ENCODE data around the gene NTRK2.

NTRK2 gene

DNA sequence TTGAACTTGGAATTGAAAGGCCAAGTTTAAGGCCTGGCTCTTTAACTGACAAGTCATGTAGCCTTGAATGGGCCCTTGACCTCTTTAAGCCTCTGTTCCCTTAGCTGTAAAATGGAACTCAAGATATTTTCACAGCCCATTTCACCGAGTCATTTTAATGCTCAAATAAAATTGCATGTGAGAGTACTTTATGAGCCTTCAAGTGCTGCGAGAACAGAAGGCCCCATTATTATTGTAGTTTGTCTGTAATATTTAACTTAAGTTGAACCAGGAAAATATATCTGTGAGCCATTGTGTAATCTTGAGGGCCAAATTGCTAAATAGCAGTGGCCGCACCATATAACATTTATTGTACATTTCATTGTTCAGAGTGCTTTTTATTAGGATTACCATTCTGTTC, 249.9 kb downstream of the NTRK2 start:
- H3K4me3 ChIP-seq (ENCODE audit: low read depth, low read length) = no peak overlapping the region
- H3K9ac ChIP-seq (ENCODE audit: low read depth, low read length) = no peak overlapping the region
- no peaks in the 10 kb centered on the region for H3K36me3 ChIP-seq (ENCODE audit: control insufficient read depth, insufficient read depth, low read length)
- H3K4me1 ChIP-seq (ENCODE audit: control insufficient read depth, insufficient read depth, low read length) = no peaks in the 10 kb centered on the region
- no peak overlapping the region for H3K27ac ChIP-seq (ENCODE audit: low read depth, low read length)
- no peaks in the 10 kb centered on the region for H3K9me3 ChIP-seq (ENCODE audit: control insufficient read depth, insufficient read depth, low read length)
- H3K27me3 ChIP-seq (ENCODE audit: control insufficient read depth, insufficient read depth, low read length) = no peaks in the 10 kb centered on the region

DNA sequence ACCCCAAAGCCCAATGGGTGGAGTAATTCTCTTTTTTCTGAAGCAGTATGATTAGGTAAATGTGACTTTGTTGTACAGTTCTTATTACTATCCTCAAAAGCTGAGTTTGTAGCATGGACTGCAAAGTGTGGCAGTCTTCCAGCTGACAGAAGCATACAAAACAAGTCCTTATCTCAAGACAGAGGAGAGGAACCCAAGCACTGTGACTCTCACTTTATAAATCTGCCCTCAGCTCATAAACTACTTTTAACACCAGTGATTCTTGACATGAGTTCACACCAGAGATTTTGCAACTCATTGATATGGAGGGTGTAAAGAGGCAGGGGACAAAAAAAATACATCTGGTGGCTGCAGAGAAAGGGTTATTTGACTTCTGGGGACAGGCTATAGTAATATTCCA, 251.6 kb downstream of the NTRK2 start:
- Histone ChIP-seq H3K9ac (ENCODE audit: low read depth, low read length) (no peak overlapping the region), H3K4me1 (ENCODE audit: control insufficient read depth, insufficient read depth, low read length) (no peaks in the 10 kb centered on the region), H3K9me3 (ENCODE audit: control insufficient read depth, insufficient read depth, low read length) (no peaks in the 10 kb centered on the region), H3K27me3 (ENCODE audit: control insufficient read depth, insufficient read depth, low read length) (no peaks in the 10 kb centered on the region), H3K4me3 (ENCODE audit: low read depth, low read length) (no peak overlapping the region), H3K27ac (ENCODE audit: low read depth, low read length) (no peak overlapping the region), H3K36me3 (ENCODE audit: control insufficient read depth, insufficient read depth, low read length) (no peaks in the 10 kb centered on the region)

DNA sequence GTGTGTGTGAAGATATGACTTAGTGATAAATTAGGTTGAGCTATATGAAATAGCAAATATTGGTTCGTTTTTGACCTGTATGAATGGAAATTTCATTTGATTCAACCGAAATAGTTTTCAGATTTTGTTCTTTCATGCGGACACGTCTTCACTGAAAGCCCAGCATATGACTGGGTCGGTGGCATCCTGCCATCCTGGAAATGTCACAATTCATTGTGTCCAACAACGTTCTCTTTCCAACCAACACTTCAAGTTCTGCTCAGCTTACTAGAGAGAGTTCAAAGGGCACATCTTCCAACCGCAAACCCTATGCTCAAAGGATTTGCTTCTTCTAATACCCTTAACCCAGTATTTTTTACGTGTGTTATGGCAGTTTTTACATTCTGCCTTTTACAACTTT, 252.5 kb downstream of the NTRK2 start:
- H3K4me1 ChIP-seq (ENCODE audit: control insufficient read depth, insufficient read depth, low read length) = no peaks in the 10 kb centered on the region
- no peak overlapping the region for H3K4me3 ChIP-seq (ENCODE audit: low read depth, low read length)
- no peak overlapping the region for H3K27ac ChIP-seq (ENCODE audit: low read depth, low read length)
- no peaks in the 10 kb centered on the region for H3K9me3 ChIP-seq (ENCODE audit: control insufficient read depth, insufficient read depth, low read length)
- H3K27me3 ChIP-seq (ENCODE audit: control insufficient read depth, insufficient read depth, low read length) = no peaks in the 10 kb centered on the region
- no peak overlapping the region for H3K9ac ChIP-seq (ENCODE audit: low read depth, low read length)
- no peaks in the 10 kb centered on the region for H3K36me3 ChIP-seq (ENCODE audit: control insufficient read depth, insufficient read depth, low read length)

DNA sequence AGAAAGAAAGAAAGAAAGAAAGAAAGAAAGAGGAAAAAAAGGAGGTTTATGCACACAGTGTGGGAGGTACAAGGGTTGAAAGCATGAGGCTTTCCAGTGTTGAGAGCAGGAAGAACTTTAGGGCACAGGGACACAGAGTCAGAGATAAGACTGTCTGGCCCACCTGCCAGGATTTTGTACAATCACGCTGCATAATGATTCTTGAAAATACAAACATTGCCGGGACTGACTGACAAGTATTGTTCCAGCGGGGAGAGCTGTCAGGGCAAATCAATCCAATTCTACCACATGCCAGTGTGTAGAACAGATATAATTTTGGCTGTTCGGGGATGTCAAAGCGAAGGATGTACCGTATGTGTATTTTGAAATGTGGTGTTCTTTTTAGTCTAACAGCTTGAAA, 254.7 kb downstream of the NTRK2 start:
- H3K9me3 ChIP-seq (ENCODE audit: control insufficient read depth, insufficient read depth, low read length) = no peaks in the 10 kb centered on the region

DNA sequence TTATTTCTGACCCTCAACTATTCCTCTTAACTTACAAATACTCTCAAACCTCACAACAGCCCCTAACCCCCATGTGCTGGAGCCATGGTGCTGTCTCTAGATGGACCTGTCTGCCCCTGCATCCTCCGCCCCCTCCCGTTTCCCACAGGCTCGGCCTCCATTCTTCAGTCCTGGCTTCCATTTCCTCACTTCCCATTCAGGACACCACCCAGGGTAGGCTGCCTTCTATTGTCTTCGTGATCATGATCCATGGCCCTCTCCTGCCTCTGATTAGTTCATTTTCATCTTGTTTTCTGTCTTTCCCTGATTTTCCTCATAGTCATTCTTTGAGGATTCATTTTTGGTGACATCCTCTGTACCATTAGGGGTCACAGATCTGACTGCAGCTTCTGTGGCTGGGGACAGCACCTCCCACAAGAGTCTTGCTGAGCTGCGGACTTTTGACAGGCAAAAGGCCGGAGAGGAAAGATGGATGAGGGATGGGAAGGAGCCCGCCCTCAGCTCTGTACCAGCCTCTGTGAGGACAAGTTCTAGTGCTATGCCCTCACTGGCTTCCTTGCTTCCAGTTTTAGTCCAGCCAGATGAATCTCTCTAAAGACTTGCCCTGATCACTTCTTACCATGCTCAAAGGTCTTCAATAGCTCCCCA, 255.8 kb downstream of the NTRK2 start:
- H3K9ac ChIP-seq (ENCODE audit: low read depth, low read length) = no peak overlapping the region
- no peaks in the 10 kb centered on the region for H3K36me3 ChIP-seq (ENCODE audit: control insufficient read depth, insufficient read depth, low read length)
- no peaks in the 10 kb centered on the region for H3K9me3 ChIP-seq (ENCODE audit: control insufficient read depth, insufficient read depth, low read length)
- no peak overlapping the region for H3K27ac ChIP-seq (ENCODE audit: low read depth, low read length)
- H3K27me3 ChIP-seq (ENCODE audit: control insufficient read depth, insufficient read depth, low read length) = no peaks in the 10 kb centered on the region
- H3K4me1 ChIP-seq (ENCODE audit: control insufficient read depth, insufficient read depth, low read length) = no peaks in the 10 kb centered on the region
- no peak overlapping the region for H3K4me3 ChIP-seq (ENCODE audit: low read depth, low read length)

More for the DNA sequence above, 254.7 kb downstream of the NTRK2 start:
- H3K27me3 ChIP-seq (ENCODE audit: control insufficient read depth, insufficient read depth, low read length) = no peaks in the 10 kb centered on the region
- no peak overlapping the region for H3K4me3 ChIP-seq (ENCODE audit: low read depth, low read length)
- H3K27ac ChIP-seq (ENCODE audit: low read depth, low read length) = no peak overlapping the region
- no peaks in the 10 kb centered on the region for H3K4me1 ChIP-seq (ENCODE audit: control insufficient read depth, insufficient read depth, low read length)
- H3K36me3 ChIP-seq (ENCODE audit: control insufficient read depth, insufficient read depth, low read length) = no peaks in the 10 kb centered on the region
- no peak overlapping the region for H3K9ac ChIP-seq (ENCODE audit: low read depth, low read length)

DNA sequence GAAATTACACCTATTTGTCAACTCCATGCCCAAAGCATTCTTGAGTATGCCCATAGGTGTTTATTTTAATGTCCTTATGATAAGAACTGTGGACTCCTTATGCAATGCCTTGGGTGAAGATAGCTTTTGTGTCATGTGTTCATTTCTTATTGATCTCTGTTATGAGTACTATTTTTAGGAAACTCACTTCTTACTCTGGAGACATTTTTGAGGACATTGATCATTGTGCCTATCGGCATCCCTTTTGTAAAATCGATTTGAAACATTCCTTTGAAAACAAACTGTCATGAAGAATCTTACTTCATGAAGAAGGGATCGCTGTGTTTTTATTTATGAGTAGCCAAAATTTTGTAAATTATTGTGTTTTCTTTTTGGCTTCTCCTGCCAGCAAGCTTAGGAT, 257.3 kb downstream of the NTRK2 start:
- H3K4me1 ChIP-seq (ENCODE audit: control insufficient read depth, insufficient read depth, low read length) = no peaks in the 10 kb centered on the region
- no peak overlapping the region for H3K9ac ChIP-seq (ENCODE audit: low read depth, low read length)
- no peak overlapping the region for H3K4me3 ChIP-seq (ENCODE audit: low read depth, low read length)
- no peaks in the 10 kb centered on the region for H3K9me3 ChIP-seq (ENCODE audit: control insufficient read depth, insufficient read depth, low read length)
- H3K27ac ChIP-seq (ENCODE audit: low read depth, low read length) = no peak overlapping the region
- H3K27me3 ChIP-seq (ENCODE audit: control insufficient read depth, insufficient read depth, low read length) = no peaks in the 10 kb centered on the region
- no peaks in the 10 kb centered on the region for H3K36me3 ChIP-seq (ENCODE audit: control insufficient read depth, insufficient read depth, low read length)

DNA sequence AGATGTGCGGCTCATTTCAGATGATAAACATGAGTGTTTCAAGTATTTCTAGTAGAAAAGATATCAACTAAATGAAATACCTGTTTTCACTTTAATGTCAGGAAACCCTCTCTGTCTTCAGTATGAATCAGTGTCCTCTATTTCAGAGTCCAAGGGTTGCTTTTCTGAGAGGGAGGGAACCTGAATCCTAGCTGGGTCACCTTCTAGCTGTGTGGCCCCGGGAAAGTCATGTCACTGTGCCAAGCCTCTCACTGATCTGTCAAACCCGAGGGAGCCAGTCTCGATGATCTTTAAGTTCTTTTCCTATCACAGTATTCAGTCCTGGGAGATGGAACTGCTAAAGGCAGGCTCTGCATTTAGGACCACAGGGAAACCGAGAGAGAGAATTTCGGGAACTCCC, 258.9 kb downstream of the NTRK2 start:
- Histone ChIP-seq H3K9me3 (ENCODE audit: control insufficient read depth, insufficient read depth, low read length) (no peaks in the 10 kb centered on the region), H3K27me3 (ENCODE audit: control insufficient read depth, insufficient read depth, low read length) (no peaks in the 10 kb centered on the region)

DNA sequence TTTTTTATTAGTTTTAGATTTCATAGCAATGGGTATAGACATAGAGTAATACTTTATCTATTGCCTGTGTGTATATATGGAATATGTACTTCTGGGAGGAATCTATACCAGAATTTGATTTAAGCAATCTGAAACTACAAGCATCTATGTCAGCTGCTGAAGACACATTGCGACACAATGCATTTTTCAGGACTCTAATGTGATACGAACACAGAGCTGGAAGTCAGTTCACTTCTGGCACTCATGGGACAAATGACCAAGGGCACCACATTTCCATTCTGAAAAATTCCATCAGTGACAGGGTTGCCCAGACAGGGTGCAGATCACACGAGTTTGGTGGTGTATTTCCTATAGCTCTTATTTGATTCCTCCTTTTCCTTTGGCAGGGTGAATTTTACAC, 259.5 kb downstream of the NTRK2 start:
- Histone ChIP-seq H3K9ac (ENCODE audit: low read depth, low read length) (no peak overlapping the region), H3K27me3 (ENCODE audit: control insufficient read depth, insufficient read depth, low read length) (no peaks in the 10 kb centered on the region), H3K27ac (ENCODE audit: low read depth, low read length) (no peak overlapping the region), H3K4me1 (ENCODE audit: control insufficient read depth, insufficient read depth, low read length) (peaks cover 6% of the 10 kb centered on the region), H3K36me3 (ENCODE audit: control insufficient read depth, insufficient read depth, low read length) (no peaks in the 10 kb centered on the region), H3K4me3 (ENCODE audit: low read depth, low read length) (no peak overlapping the region), H3K9me3 (ENCODE audit: control insufficient read depth, insufficient read depth, low read length) (no peaks in the 10 kb centered on the region)

More for the DNA sequence above, 258.9 kb downstream of the NTRK2 start:
- no peak overlapping the region for H3K27ac ChIP-seq (ENCODE audit: low read depth, low read length)
- H3K4me1 ChIP-seq (ENCODE audit: control insufficient read depth, insufficient read depth, low read length) = peaks cover 4% of the 10 kb centered on the region
- H3K36me3 ChIP-seq (ENCODE audit: control insufficient read depth, insufficient read depth, low read length) = no peaks in the 10 kb centered on the region
- no peak overlapping the region for H3K4me3 ChIP-seq (ENCODE audit: low read depth, low read length)
- no peak overlapping the region for H3K9ac ChIP-seq (ENCODE audit: low read depth, low read length)

DNA sequence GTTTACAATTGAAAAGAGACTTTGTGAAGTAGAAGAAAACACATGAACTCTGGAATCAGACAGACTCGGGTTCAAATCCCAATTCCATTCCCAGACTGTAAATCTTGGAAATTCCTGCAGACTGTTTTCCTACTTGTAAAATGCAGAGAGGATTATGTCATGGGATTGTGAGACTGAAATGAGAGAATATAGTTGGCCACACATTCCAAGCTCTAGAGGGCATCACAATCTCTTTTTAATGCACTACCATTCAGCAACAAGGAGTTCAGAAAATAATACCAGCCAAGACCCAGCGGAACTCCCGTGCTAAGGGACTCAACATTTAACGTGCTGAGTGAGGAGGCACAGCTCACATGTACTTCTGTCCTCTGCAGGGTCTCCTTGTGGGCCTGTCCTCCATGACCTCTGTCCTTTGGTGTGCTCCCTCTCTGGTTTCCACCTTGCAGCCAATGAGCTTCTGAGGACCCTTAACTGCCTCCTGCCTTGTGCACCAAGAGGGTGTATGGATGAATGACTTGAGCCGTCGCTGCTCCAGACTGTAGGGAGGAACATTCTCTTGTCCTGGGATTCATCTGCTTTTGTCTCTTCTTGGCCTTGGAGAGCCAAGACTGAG, 263.5 kb downstream of the NTRK2 start:
- Histone ChIP-seq H3K9ac (ENCODE audit: low read depth, low read length) (no peak overlapping the region), H3K27me3 (ENCODE audit: control insufficient read depth, insufficient read depth, low read length) (no peaks in the 10 kb centered on the region), H3K36me3 (ENCODE audit: control insufficient read depth, insufficient read depth, low read length) (no peaks in the 10 kb centered on the region), H3K27ac (ENCODE audit: low read depth, low read length) (no peak overlapping the region), H3K9me3 (ENCODE audit: control insufficient read depth, insufficient read depth, low read length) (no peaks in the 10 kb centered on the region), H3K4me1 (ENCODE audit: control insufficient read depth, insufficient read depth, low read length) (peaks cover 14% of the 10 kb centered on the region), H3K4me3 (ENCODE audit: low read depth, low read length) (no peak overlapping the region)

DNA sequence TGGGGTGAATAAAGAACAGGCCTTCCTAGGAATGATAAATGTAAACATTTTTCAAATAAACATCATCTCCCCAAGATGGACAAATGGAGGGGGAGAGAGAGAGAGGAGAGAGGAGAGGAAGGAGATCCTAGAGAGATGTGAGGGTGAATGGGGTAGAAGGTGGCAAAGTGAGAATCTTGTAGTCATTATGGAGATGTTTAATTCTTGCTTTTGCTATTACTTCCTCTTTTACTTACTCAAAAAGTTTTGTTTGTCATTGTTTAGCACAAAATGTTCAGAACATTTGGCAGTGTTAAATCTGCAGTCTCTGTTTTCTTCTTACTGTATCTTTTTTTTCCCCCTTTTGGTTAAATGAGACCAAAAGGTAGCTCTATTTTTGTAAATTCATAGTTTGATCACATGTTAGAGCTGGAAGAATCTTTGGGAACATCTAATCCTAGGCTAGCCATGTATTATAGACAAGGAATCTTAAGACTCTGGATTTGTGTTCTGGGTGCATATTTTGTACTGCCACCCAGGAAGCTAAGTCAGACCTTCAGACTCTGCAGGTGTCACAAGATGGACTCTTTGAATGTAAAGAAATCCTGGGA, 266.1 kb downstream of the NTRK2 start:
- no peak overlapping the region for H3K4me3 ChIP-seq (ENCODE audit: low read depth, low read length)
- H3K27me3 ChIP-seq (ENCODE audit: control insufficient read depth, insufficient read depth, low read length) = no peaks in the 10 kb centered on the region
- no peak overlapping the region for H3K9ac ChIP-seq (ENCODE audit: low read depth, low read length)
- H3K4me1 ChIP-seq (ENCODE audit: control insufficient read depth, insufficient read depth, low read length) = peaks cover 14% of the 10 kb centered on the region
- H3K27ac ChIP-seq (ENCODE audit: low read depth, low read length) = no peak overlapping the region
- H3K36me3 ChIP-seq (ENCODE audit: control insufficient read depth, insufficient read depth, low read length) = no peaks in the 10 kb centered on the region
- H3K9me3 ChIP-seq (ENCODE audit: control insufficient read depth, insufficient read depth, low read length) = no peaks in the 10 kb centered on the region

DNA sequence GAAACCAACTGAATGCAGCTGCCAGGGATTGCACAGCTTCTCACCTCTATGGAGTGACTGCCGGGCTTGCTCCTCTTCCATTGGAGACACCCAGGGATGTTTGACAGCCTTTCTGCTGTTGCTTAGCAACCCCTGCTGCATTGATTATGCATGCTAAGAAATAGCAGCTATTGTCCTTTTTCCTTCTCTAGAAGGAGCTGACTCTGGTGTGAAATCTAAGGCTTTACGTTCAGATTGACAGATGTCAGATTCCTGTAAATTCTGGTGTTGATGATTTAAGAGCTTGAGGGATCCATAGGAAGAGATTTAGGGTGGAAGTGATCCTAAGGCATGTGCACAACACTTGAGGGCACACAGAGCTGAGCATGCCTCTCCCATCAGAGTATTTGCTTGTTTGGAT, 267.7 kb downstream of the NTRK2 start:
- H3K36me3 ChIP-seq (ENCODE audit: control insufficient read depth, insufficient read depth, low read length) = no peaks in the 10 kb centered on the region

More for the DNA sequence above, 267.7 kb downstream of the NTRK2 start:
- Histone ChIP-seq H3K9me3 (ENCODE audit: control insufficient read depth, insufficient read depth, low read length) (no peaks in the 10 kb centered on the region), H3K27me3 (ENCODE audit: control insufficient read depth, insufficient read depth, low read length) (no peaks in the 10 kb centered on the region), H3K4me1 (ENCODE audit: control insufficient read depth, insufficient read depth, low read length) (peaks cover 14% of the 10 kb centered on the region), H3K27ac (ENCODE audit: low read depth, low read length) (no peak overlapping the region), H3K9ac (ENCODE audit: low read depth, low read length) (no peak overlapping the region), H3K4me3 (ENCODE audit: low read depth, low read length) (no peak overlapping the region)
